H1 (cell line): ENCODE measurements around the gene RAB25. TPM values are rescaled to one million over a fixed set of nuclear protein-coding genes. Genes with fewer than 3 reads are reported as not detected.

Experiments
- CTCF ChIA-PET: fragments of 300-600 bp; sonication (Branson Sonifier 250); formaldehyde crosslinking; loops from one replicate; lab custom pipeline; 2021; ENCODE audit not compliant: partially characterized antibody; lab: Charles Lee
- POLR2A ChIA-PET: fragments of 300-600 bp; sonication (Branson Sonifier 250); formaldehyde crosslinking; loops from one replicate; lab custom pipeline; 2021; ENCODE audit warnings: inconsistent platforms; ENCODE audit not compliant: partially characterized antibody; lab: Charles Lee
- DNase-seq, 2 experiments: peaks; one replicate each; pipeline versions ENCODE4 v3.0.0 to v3.0.0-alpha.2; 2010 to 2022; ENCODE audit warnings: low spot score in 2 of 2, low read depth in 1 of 2, mixed read lengths in 1 of 2
- FAIRE-seq: peaks from 2 replicates; lab custom pipeline; 2011; peaks lifted over from hg19 to GRCh38; lab: Jason Lieb, UNC
- H2AFZ ChIP-seq: 2 replicates; pipeline ENCODE4 v1.8.1; 2012; ENCODE audit warnings: low read length, inconsistent platforms
- H2AK5ac ChIP-seq: 2 replicates; pipeline ENCODE4 v1.6.1; 2013; ENCODE audit warnings: low read depth, low read length
- H2BK120ac ChIP-seq: replicated peaks from 2 replicates; pipeline ENCODE3; 2013; ENCODE audit warnings: low read depth, low read length, inconsistent platforms
- H2BK12ac ChIP-seq: 2 replicates; pipeline ENCODE4 v1.6.1; 2013; ENCODE audit warnings: low read depth, low read length
- H2BK15ac ChIP-seq: 2 replicates; pipeline ENCODE4 v1.6.1; 2013; ENCODE audit warnings: low read length
- H2BK20ac ChIP-seq: 2 replicates; pipeline ENCODE4 v1.6.1; 2013; ENCODE audit warnings: low read length
- H2BK5ac ChIP-seq: 2 replicates; pipeline ENCODE4 v1.6.1; 2013; ENCODE audit warnings: low read depth, low read length
- H3K14ac ChIP-seq: 2 replicates; pipeline ENCODE4 v1.6.1; 2013; ENCODE audit warnings: inconsistent platforms; ENCODE audit not compliant: insufficient read length
- H3K18ac ChIP-seq: 2 replicates; pipeline ENCODE4 v1.6.1; 2013; ENCODE audit warnings: low read length; ENCODE audit errors: extremely low read depth
- H3K23ac ChIP-seq: 2 replicates; pipeline ENCODE4 v1.6.1; 2013; ENCODE audit warnings: inconsistent platforms; ENCODE audit not compliant: insufficient read length
- H3K23me2 ChIP-seq: 2 replicates; pipeline ENCODE4 v1.6.1; 2013; ENCODE audit warnings: low read depth, low read length
- H3K27ac ChIP-seq: 2 replicates; pipeline ENCODE4 v1.6.1; 2011; ENCODE audit warnings: low read depth, low read length, inconsistent platforms
- H3K27me3 ChIP-seq, 4 experiments: replicated peaks in 1 of 4; 1 replicate in 1 of 4; 2 replicates in 3 of 4; pipeline versions ENCODE4 v1.6.1 to v1.8.1; 2011 to 2013; ENCODE audit warnings: low read length in 3 of 4, mild to moderate bottlenecking in 3 of 4, inconsistent platforms in 2 of 4, mixed read lengths in 2 of 4, moderate library complexity in 1 of 4; ENCODE audit not compliant: control insufficient read depth in 3 of 4, insufficient read depth in 3 of 4; ENCODE audit errors: extremely low read depth in 1 of 4
- H3K36me3 ChIP-seq, 4 experiments: 2 replicates each; pipeline versions ENCODE4 v1.6.1 to v1.8.1; 2011 to 2013; ENCODE audit warnings: mild to moderate bottlenecking in 4 of 4, low read length in 3 of 4, moderate library complexity in 2 of 4, control low read depth in 1 of 4, inconsistent platforms in 1 of 4; ENCODE audit not compliant: insufficient read depth in 4 of 4, control insufficient read depth in 2 of 4
- H3K4ac ChIP-seq: replicated peaks from 2 replicates; pipeline ENCODE3; 2013; ENCODE audit warnings: low read length, low read depth, mixed read lengths, inconsistent platforms; ENCODE audit not compliant: insufficient read length
- H3K4me1 ChIP-seq, 4 experiments: replicated peaks in 1 of 4; 1 replicate in 1 of 4; 2 replicates in 3 of 4; pipeline versions ENCODE4 v1.6.1 to v1.8.1; 2011 to 2013; ENCODE audit warnings: low read length in 3 of 4, inconsistent platforms in 2 of 4, mixed read lengths in 1 of 4; ENCODE audit not compliant: insufficient read depth in 4 of 4, control insufficient read depth in 3 of 4
- H3K4me2 ChIP-seq, 2 experiments: 2 replicates each; pipeline versions ENCODE4 v1.6.1 to v1.8.1; 2011 to 2013; ENCODE audit warnings: low read depth in 2 of 2, low read length in 2 of 2, control low read depth in 1 of 2, inconsistent platforms in 1 of 2, mild to moderate bottlenecking in 1 of 2; ENCODE audit not compliant: insufficient read depth in 1 of 2
- H3K4me3 ChIP-seq, 4 experiments: fragments of 200-600, 300-600 bp in 1 of 4; sonication (generic), shearing (Covaris generic), sonication (Bioruptor Twin) in 1 of 4; 2 replicates each; pipeline versions ENCODE4 v1.5.1 to v1.8.1; 2011 to 2016; ENCODE audit warnings: low read length in 4 of 4, low read depth in 3 of 4, control low read depth in 2 of 4, inconsistent platforms in 2 of 4, mild to moderate bottlenecking in 2 of 4, mixed read lengths in 1 of 4, moderate library complexity in 1 of 4; ENCODE audit not compliant: insufficient read depth in 2 of 4; ENCODE audit errors: extremely low read depth in 1 of 4
- H3K56ac ChIP-seq: replicated peaks from 2 replicates; pipeline ENCODE3; 2013; ENCODE audit warnings: low read depth, mild to moderate bottlenecking, mixed read lengths, low read length, inconsistent platforms; ENCODE audit not compliant: insufficient read length
- H3K79me1 ChIP-seq: 2 replicates; pipeline ENCODE4 v1.6.1; 2013; ENCODE audit warnings: low read depth, low read length, control low read depth
- H3K79me2 ChIP-seq, 2 experiments: 2 replicates each; pipeline versions ENCODE4 v1.6.1 to v1.8.1; 2012 to 2013; ENCODE audit warnings: low read length in 2 of 2, mild to moderate bottlenecking in 2 of 2, inconsistent platforms in 1 of 2; ENCODE audit not compliant: insufficient read depth in 2 of 2, control insufficient read depth in 1 of 2
- H3K9ac ChIP-seq, 4 experiments: replicated peaks in 1 of 4; 1 replicate in 1 of 4; 2 replicates in 3 of 4; pipeline versions ENCODE4 v1.6.1 to v1.8.1; 2011 to 2013; ENCODE audit warnings: low read depth in 3 of 4, low read length in 3 of 4, control low read depth in 2 of 4, mild to moderate bottlenecking in 2 of 4, moderate library complexity in 2 of 4, inconsistent platforms in 1 of 4; ENCODE audit errors: extremely low read depth in 1 of 4
- H3K9me3 ChIP-seq, 2 experiments: 2 replicates each; pipeline versions ENCODE4 v1.6.1 to v1.8.1; 2012 to 2013; ENCODE audit warnings: mild to moderate bottlenecking in 2 of 2, moderate library complexity in 2 of 2, control low read depth in 1 of 2, inconsistent platforms in 1 of 2, low read depth in 1 of 2, low read length in 1 of 2, mixed read lengths in 1 of 2; ENCODE audit not compliant: insufficient read depth in 2 of 2
- H4K20me1 ChIP-seq, 2 experiments: replicated peaks in 1 of 2; 2 replicates each; pipeline versions ENCODE3 to v1.8.1; 2011 to 2013; ENCODE audit warnings: inconsistent platforms in 2 of 2, low read length in 2 of 2, mild to moderate bottlenecking in 1 of 2; ENCODE audit not compliant: insufficient read depth in 2 of 2, control insufficient read depth in 1 of 2
- H4K5ac ChIP-seq: 2 replicates; pipeline ENCODE4 v1.6.1; 2013; ENCODE audit warnings: low read length, low read depth, mixed read lengths, inconsistent platforms; ENCODE audit not compliant: insufficient read length
- H4K8ac ChIP-seq: 2 replicates; pipeline ENCODE4 v1.8.0; 2013; ENCODE audit warnings: mild to moderate bottlenecking, moderate library complexity, low read length, inconsistent platforms; ENCODE audit not compliant: insufficient read depth; ENCODE audit errors: extremely low read depth
- H4K91ac ChIP-seq: replicated peaks from 2 replicates; pipeline ENCODE3; 2013; ENCODE audit warnings: low read length, mixed read lengths, inconsistent platforms; ENCODE audit not compliant: insufficient read length
- EGR1 ChIP-seq: IDR thresholded peaks from 2 replicates; pipeline ENCODE4 v1.6.1; 2011; ENCODE audit warnings: low read depth, low read length, borderline replicate concordance
- SIN3A ChIP-seq, 2 experiments: IDR thresholded peaks in 1 of 2; conservative IDR thresholded peaks in 1 of 2; 2 replicates each; pipeline ENCODE4 v1.6.1; 2011 to 2012; ENCODE audit warnings: low read length in 2 of 2, improper control_type of control experiment in 1 of 2, low read depth in 1 of 2, mild to moderate bottlenecking in 1 of 2
- SP2 ChIP-seq: IDR thresholded peaks from 2 replicates; pipeline ENCODE4 v1.6.1; 2012; ENCODE audit warnings: mild to moderate bottlenecking, low read length, inconsistent platforms
- TEAD4 ChIP-seq: IDR thresholded peaks from 2 replicates; pipeline ENCODE4 v1.6.1; 2012; ENCODE audit warnings: low read depth, low read length, inconsistent platforms, mixed read lengths
- WGBS, 2 experiments: shearing (Covaris generic) in 1 of 2; methylation state at CpG; one replicate each; pipeline versions ENCODE4 v1.1.6 to v1.1.7; 2013 to 2015; ENCODE audit warnings: low lambda C conversion rate in 2 of 2, mixed read lengths in 2 of 2, inconsistent platforms in 1 of 2, low coverage in 1 of 2, missing lambda C conversion rate in 1 of 2; ENCODE audit not compliant: insufficient replicate concordance in 2 of 2, insufficient coverage in 1 of 2, insufficient read length in 1 of 2; ENCODE audit errors: extremely low coverage in 1 of 2, missing lambda C conversion rate in 1 of 2; 5-methylcytosine and 5-hydroxymethylcytosine counted together
- polyA plus RNA-seq, 7 experiments: library from polyadenylated mRNA; depleted of rRNA in 3 of 7; stranded (reverse) in 5 of 7; unstranded in 2 of 7; fragments of >200 nt in 5 of 7; fragments of 200-250 nt in 2 of 7; gene quantifications; 1 replicate in 5 of 7; 2 replicates in 1 of 7; 4 replicates in 1 of 7; pipeline versions ENCODE4 v1.2.1 to v1.2.3, GENCODE V29; 2011 to 2013; ENCODE audit warnings: missing spikeins in 2 of 7, mixed read lengths in 2 of 7
- total RNA-seq: library from RNA; stranded (reverse); fragmentation: NEBNext Ultra II Directional; extraction: Animal tissue kit (Norgen Biotek cat#: 25700); gene quantifications from 2 replicates; pipeline ENCODE4 v1.2.1, GENCODE V29; 2021

RAB25 gene
- total and polyA plus RNA-seq, 2 of the 8 experiments (the other 6 are each of a cell fraction or from before 2014, with no cell fraction given), result 34.8 to 98.2 TPM

GRCh38 chr1:156080241-156080862, 19.4 kb downstream of the RAB25 start:
- DNase-seq (peak in 1 of 2 experiments; percentile 63), FAIRE-seq (no peak)
- Histone ChIP-seq H3K36me3 (peaks cover 3 to 25% (median 9%) of the 10 kb centered on the region in 4 experiments; a peak in 6 of 8 replicates), H2BK5ac (peak overlapping the region; percentile 98; the same call in 1 of the 2 replicates), H3K9ac (peak overlapping the region in 3 of 4 experiments; percentile 52 to 90 (median 87); a peak in 5 of 7 replicates), H3K27ac (0 out of 2 replicates have a peak overlapping the region, but pooled peaks have one; percentile 86), H3K23me2 (peaks cover 14% of the 10 kb centered on the region), H4K8ac (peak overlapping the region; percentile 60), H4K20me1 (peaks cover 14 to 26% of the 10 kb centered on the region in 2 experiments), H2BK20ac (0 out of 2 replicates have a peak overlapping the region, but pooled peaks have one; percentile 21), H2BK120ac (peak overlapping the region; percentile 77), H3K9me3 (no peaks in the 10 kb centered on the region), H3K14ac (no peak overlapping the region), H3K4me2 (peak overlapping the region; percentile 76 to 79), H3K4ac (peak overlapping the region; percentile 82), H3K79me2 (peaks cover 19 to 72% of the 10 kb centered on the region in 2 experiments), H3K4me3 (peak overlapping the region; percentile 86 to 98 (median 94)), H2AFZ (no peak overlapping the region), H3K27me3 (no peaks in the 10 kb centered on the region), H3K56ac (peak overlapping the region; percentile 86)
- 0% methylated on average over 4 of the region's 8 CpGs; no CpG with 5 or more reads in 1 of the 2 experiments for WGBS, 2 experiments
- CTCF ChIA-PET, result interaction anchor here (0.8 to 2.5 kb wide), 3 partner anchors 10 to 350 kb away, joined by 3 to 17 read pairs (median 6); no protein-coding TSS in a partner anchor
- TF ChIP-seq TEAD4 (peak; percentile 91), SIN3A (conservative IDR thresholded peaks at IDR 0.05 in 1 of 2, IDR thresholded peaks at IDR 0.05 in 1 of 2; ENCODE audit: low read depth in 1 of 2, low read length in 2 of 2) (0 out of 4 replicates have a peak, but pooled peaks of 1 of the 2 experiments have one; percentile 24), EGR1 (0 out of 2 replicates have a peak, but pooled peaks have one; percentile 29), SP2 (no peak)
- TF ChIP-seq, all 59 proteins: peak for 3
- H3K79me1 ChIP-seq, result peaks cover 24% of the 10 kb centered on the region
- peak overlapping the region; percentile 72; the same call in 1 of the 2 replicates for H2BK15ac ChIP-seq
- peak overlapping the region; percentile 93 for H3K18ac ChIP-seq
- peak overlapping the region; percentile 99 for H4K91ac ChIP-seq
- H2AK5ac ChIP-seq, result no peak overlapping the region
- peak overlapping the region; percentile 82 for H4K5ac ChIP-seq
- H2BK12ac ChIP-seq, result 0 out of 2 replicates have a peak overlapping the region, but pooled peaks have one; percentile 39
- H3K23ac ChIP-seq, result no peak overlapping the region
- peaks cover 15 to 43% (median 29%) of the 10 kb centered on the region in 4 experiments for H3K4me1 ChIP-seq
- POLR2A ChIA-PET, result interaction anchor here (0.6 to 3.4 kb wide), 14 partner anchors 9 to 103 kb away, joined by 3 to 20 read pairs (median 4); partner anchors contain the start of genes ARHGEF2, LAMTOR2, LMNA and RAB25
